Upper lobe of right lung (tissue), 1 donor: Measurements from ENCODE around the gene ANG. TPM values are rescaled to one million over a fixed set of nuclear protein-coding genes. Genes with fewer than 3 reads are reported as not detected.
"Not testable (repeated sequence)": the region's sequence is repeated elsewhere in the genome, so short reads cannot be mapped to it uniquely, and the experiment has no call there.

Source experiments
- ATAC-seq: fragments of 200-7000 bp; cut with Tn5 transposase; one replicate; pipeline ENCODE4 v1.9.1; 2020; ENCODE audit warnings: mild to moderate bottlenecking, moderate library complexity
- DNase-seq: peaks from one replicate; pipeline ENCODE4 v3.0.0-alpha.2; 2020
- H3K27ac ChIP-seq: fragments of 200-600 bp; one replicate; pipeline ENCODE4 v1.8.0; 2022
- H3K27me3 ChIP-seq: fragments of 200-600 bp; one replicate; pipeline ENCODE4 v1.8.0; 2022; ENCODE audit warnings: mild to moderate bottlenecking
- H3K36me3 ChIP-seq: fragments of 200-600 bp; one replicate; pipeline ENCODE4 v1.8.0; 2022
- H3K4me1 ChIP-seq: fragments of 200-600 bp; one replicate; pipeline ENCODE4 v1.8.0; 2022
- H3K4me3 ChIP-seq: fragments of 200-600 bp; one replicate; pipeline ENCODE4 v1.8.0; 2022; ENCODE audit warnings: mild to moderate bottlenecking
- H3K9me3 ChIP-seq: fragments of 200-600 bp; one replicate; pipeline ENCODE4 v1.8.0; 2022
- intact Hi-C: fragments of 100-400 bp; cut with DNase I; formaldehyde crosslinking; loops from one replicate; pipeline ENCODE4 v1.11.0; 2022
- total RNA-seq: library from RNA; stranded (reverse); fragmentation: NEBNext Ultra II Directional; extraction: Animal tissue kit (Norgen Biotek cat#: 25700); gene quantifications from one replicate; pipeline ENCODE4 v1.2.1, GENCODE V29; 2021
- TF ChIP-seq, protein P1 (sequence below): fragments of 200-600 bp; IDR thresholded peaks from one replicate; pipeline ENCODE4 v1.8.0; 2022; ENCODE audit warnings: antibody characterized with exemption
- donor health status: DM: no; HTN: yes; CAD: no; lungs with severe emphysema.

ANG gene
- total RNA-seq, 1 donor from 2014 or later, result 28.1 TPM

DNA sequence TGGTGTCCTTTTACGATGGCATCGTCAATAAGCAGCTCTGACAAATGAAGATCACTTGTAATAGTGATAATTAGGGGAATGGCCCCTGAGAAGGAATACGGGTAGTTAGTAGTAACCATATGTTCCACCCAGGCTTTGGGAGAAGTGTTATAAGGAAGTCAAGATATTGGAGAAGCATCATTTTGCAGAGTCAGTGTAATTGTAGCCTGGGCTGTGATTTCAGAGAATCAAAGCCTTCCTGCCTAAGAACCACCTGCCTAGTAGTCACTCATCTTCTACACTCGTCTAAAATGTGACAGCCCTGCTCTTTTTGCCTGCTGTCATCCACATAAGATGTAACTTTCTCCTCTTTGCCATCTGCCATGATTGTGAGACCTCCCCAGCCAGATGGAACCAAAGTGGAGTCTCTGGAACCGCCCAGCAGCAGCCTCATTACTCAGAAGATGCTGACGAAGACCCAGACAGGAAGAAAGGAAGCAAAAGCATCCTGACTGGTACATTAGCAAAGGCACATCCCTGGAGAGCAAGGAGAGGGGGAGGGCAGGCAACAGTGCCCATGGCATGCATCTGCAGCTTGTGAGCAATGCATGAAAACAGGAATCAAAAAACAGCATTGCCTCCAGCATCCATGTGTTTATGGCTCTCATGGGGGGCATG is 44.5 kb downstream of the ANG start:
- H3K9me3 ChIP-seq, result no peaks in the 10 kb centered on the region
- no peaks in the 10 kb centered on the region for H3K4me1 ChIP-seq
- H3K36me3 ChIP-seq, result no peaks in the 10 kb centered on the region
- no peak overlapping the region for H3K4me3 ChIP-seq
- ATAC-seq, result peak; percentile 51
- intact Hi-C loops, result no loop called here
- no peak for DNase-seq
- TF ChIP-seq, protein P1, sequence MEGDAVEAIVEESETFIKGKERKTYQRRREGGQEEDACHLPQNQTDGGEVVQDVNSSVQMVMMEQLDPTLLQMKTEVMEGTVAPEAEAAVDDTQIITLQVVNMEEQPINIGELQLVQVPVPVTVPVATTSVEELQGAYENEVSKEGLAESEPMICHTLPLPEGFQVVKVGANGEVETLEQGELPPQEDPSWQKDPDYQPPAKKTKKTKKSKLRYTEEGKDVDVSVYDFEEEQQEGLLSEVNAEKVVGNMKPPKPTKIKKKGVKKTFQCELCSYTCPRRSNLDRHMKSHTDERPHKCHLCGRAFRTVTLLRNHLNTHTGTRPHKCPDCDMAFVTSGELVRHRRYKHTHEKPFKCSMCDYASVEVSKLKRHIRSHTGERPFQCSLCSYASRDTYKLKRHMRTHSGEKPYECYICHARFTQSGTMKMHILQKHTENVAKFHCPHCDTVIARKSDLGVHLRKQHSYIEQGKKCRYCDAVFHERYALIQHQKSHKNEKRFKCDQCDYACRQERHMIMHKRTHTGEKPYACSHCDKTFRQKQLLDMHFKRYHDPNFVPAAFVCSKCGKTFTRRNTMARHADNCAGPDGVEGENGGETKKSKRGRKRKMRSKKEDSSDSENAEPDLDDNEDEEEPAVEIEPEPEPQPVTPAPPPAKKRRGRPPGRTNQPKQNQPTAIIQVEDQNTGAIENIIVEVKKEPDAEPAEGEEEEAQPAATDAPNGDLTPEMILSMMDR, result no peak
- no peaks in the 10 kb centered on the region for H3K27me3 ChIP-seq
- H3K27ac ChIP-seq, result no peak overlapping the region

DNA sequence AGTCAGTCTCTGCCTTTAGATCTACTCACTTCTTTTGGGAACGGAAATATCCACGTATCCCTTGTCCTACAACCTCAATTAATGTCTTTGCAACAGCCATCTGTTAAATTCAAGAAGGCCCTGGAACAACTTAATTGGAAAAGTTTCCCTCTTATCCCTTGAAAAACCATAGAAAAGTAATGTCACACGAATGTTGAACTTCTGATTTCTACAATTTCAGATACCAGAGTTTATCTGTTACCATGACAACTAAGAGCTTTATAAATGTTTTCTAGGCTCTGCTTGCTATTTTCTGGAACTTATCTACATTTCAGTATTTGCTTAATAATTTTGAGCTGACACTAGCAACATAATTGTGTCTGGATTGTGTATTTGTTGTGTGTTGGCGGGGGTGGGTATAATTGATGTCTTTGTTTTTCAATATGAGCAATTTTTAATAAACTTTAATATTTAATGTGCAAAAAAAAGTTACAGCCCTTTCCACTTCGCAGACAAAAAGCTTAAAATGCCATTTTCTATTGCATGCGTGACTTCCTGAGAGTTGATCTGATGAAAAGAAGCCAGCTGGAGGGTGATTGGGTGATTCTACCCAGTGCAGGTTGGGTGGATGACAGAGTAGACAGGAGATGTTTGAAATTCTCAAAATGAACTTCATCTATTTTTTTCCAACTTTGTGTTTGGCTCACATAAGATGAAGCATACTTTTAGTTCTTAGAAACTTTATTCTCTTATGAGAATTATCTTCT is 45.3 kb downstream of the ANG start:
- no peak for DNase-seq
- H3K27ac ChIP-seq, result no peak overlapping the region
- no peaks in the 10 kb centered on the region for H3K9me3 ChIP-seq
- no peaks in the 10 kb centered on the region for H3K36me3 ChIP-seq
- TF ChIP-seq, protein P1, result no peak
- no peak overlapping the region for H3K4me3 ChIP-seq
- H3K4me1 ChIP-seq, result no peaks in the 10 kb centered on the region
- H3K27me3 ChIP-seq, result no peaks in the 10 kb centered on the region
- ATAC-seq, result no peak
- intact Hi-C loops, result no loop called here

DNA sequence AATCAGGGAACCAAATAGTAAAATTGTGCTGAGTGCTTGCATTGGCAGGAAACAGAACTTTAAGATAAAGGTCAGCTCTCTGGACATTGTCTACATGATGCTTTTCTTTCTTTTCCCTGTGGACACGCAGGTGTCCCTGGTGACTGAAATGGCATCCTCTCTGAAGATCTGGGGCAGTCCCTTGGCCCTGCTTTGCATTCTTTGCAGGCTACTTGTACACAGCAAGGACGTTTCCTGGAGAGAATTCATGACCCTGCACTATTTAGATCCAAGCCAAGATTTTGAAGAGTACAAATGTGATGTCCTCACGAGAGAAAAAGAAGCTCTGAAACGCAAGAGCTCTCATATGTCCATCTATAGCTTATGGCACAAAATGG is 45.9 kb downstream of the ANG start:
- Histone ChIP-seq H3K36me3 (no peaks in the 10 kb centered on the region), H3K4me1 (no peaks in the 10 kb centered on the region), H3K27ac (no peak overlapping the region), H3K27me3 (no peaks in the 10 kb centered on the region), H3K9me3 (no peaks in the 10 kb centered on the region), H3K4me3 (no peak overlapping the region)
- TF ChIP-seq, protein P1, result no peak
- intact Hi-C loops, result no loop called here
- no peak for DNase-seq
- peak; percentile 21 for ATAC-seq

DNA sequence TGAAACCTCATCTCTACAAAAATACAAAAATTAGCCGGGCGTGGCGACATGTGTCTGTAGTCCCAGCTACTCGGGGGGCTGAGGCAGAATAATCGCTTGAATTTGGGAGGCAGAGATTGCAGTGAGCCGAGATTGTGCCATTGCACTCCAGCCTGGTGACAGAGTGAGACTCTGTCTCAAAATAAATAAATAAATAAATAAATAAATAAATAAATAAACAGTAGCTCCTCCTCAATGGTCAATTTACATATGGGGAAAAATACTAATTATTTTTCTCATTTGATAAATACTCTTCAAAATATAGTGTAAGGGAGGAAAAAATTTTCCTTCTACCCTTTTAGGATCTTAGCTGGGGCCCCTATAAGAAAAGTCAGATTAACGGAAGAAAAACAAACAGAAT is 49.7 kb downstream of the ANG start:
- intact Hi-C loops, H3K27ac ChIP-seq, H3K36me3 ChIP-seq, H3K27me3 ChIP-seq, H3K4me3 ChIP-seq, H3K4me1 ChIP-seq, H3K9me3 ChIP-seq, DNase-seq, ATAC-seq: not testable (repeated sequence)

GRCh38 chr14:20742132-20742531 is 53.6 kb downstream of the ANG start:
- no peak overlapping the region for H3K27ac ChIP-seq
- H3K9me3 ChIP-seq, result no peaks in the 10 kb centered on the region
- H3K36me3 ChIP-seq, result no peaks in the 10 kb centered on the region
- H3K4me3 ChIP-seq, result no peak overlapping the region
- ATAC-seq (no peak), DNase-seq (no peak)
- no peaks in the 10 kb centered on the region for H3K4me1 ChIP-seq
- no peaks in the 10 kb centered on the region for H3K27me3 ChIP-seq
- TF ChIP-seq, protein P1, result no peak
- intact Hi-C loops, result no loop called here

GRCh38 chr14:20743556-20743955 is 55.0 kb downstream of the ANG start:
- intact Hi-C loops, result no loop called here
- H3K36me3 ChIP-seq, result no peaks in the 10 kb centered on the region
- TF ChIP-seq, protein P1, result no peak
- no peaks in the 10 kb centered on the region for H3K4me1 ChIP-seq
- no peak overlapping the region for H3K4me3 ChIP-seq
- H3K9me3 ChIP-seq, result no peaks in the 10 kb centered on the region
- H3K27me3 ChIP-seq, result no peaks in the 10 kb centered on the region
- ATAC-seq (peak; percentile 47), DNase-seq (no peak)
- H3K27ac ChIP-seq, result no peak overlapping the region

Other genes with a start within 250 kb of the ANG start
- 33.8 TPM for gene OSGEP, start 234.0 kb upstream of the ANG start, total RNA-seq
- gene APEX1, start 233.5 kb upstream of the ANG start, total RNA-seq, result 101 TPM
- gene PIP4P1, start 227.3 kb upstream of the ANG start, total RNA-seq, result 40.2 TPM
- gene PNP, start 219.4 kb upstream of the ANG start, total RNA-seq, result 32.8 TPM
- gene RNASE10, start 183.2 kb upstream of the ANG start, total RNA-seq, result 0.58 TPM
- gene RNASE9, start 127.7 kb upstream of the ANG start, total RNA-seq, result not detected
- gene RNASE11, start 100.8 kb upstream of the ANG start, total RNA-seq, result not detected
- not detected for gene RNASE12, start 97.4 kb upstream of the ANG start, total RNA-seq
- not detected for gene OR6S1, start 47.1 kb upstream of the ANG start, total RNA-seq
- gene RNASE4, start 4.2 kb upstream of the ANG start, total RNA-seq, result 42.5 TPM
- gene EDDM3A, start 57.1 kb downstream of the ANG start, total RNA-seq, result not detected
- not detected for gene EDDM3B, start 79.6 kb downstream of the ANG start, total RNA-seq
- 20.3 TPM for gene RNASE6, start 92.5 kb downstream of the ANG start, total RNA-seq
- 888 TPM for gene RNASE1, start 114.1 kb downstream of the ANG start, total RNA-seq
- not detected for gene RNASE3, start 202.6 kb downstream of the ANG start, total RNA-seq